HG03558 (cell line): ENCODE data around the gene SAMD10.
"Not testable (repeated sequence)": the region's sequence is repeated elsewhere in the genome, so short reads cannot be mapped to it uniquely, and the experiment has no call there.

Experiments
- ATAC-seq: cut with Tn5 transposase; IDR thresholded peaks from one replicate; pipeline ENCODE4 v1.9.1; 2021; ENCODE audit warnings: moderate number of reproducible peaks; ENCODE audit not compliant: unreplicated experiment; ENCODE audit errors: extremely low read depth

The SAMD10 gene

DNA sequence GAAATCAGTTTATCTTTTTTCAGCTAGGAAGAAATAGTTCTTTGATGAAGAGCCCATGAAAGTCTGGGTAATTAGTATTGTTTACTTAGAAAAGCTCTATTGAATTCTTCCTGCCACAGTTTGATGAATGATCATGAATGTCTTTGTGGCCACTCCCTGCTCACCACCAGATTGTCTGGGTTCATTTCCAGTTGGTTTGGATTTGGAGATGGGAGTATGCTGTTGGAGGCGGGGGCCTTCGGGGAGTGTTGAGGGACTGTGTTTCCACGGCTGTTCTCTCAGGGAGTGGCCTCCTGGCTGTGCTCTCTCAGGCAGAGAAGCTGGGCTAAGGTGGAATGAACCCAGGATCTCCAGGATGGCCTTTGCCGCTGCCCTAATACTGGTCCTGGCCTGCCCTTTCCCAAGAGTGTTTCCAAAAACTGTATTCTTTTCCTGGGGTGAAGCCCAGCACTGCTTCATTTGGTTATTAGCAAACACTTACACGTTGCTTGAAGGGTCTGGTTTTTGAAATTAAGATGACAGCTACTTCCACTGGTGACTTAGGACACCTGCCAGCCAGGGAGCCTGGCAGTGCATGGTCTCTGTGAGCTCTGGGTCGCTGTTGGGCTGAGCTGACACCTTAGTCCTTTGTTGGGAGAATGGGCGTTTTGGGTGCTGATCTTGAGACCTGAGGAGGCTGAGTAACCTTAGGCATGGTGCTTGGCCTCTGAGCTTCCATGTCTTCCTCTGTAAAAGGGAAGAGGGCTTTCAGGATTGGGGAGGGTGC is 24.7 kb upstream of the SAMD10 start:
- ATAC-seq: no peak

DNA sequence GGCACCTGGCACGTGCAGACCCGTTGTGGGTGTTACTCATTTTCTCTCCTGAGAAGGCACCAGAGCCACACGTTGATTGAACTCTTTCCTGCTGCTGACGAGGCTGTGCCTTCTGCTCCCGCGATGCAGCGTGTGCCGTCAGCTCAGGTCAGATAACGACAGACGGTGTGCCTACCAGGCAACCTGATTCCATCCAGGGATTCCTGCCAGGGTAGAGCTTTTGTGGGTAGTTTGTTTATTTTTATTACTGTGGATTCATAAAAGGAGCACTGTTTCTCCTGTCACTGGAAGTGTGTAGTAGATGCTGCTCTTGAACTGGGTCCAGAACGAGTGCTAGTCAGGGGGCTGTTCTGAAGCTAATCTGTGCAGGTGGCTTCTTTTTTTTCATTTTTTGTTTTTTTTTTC is 22.2 kb upstream of the SAMD10 start:
- ATAC-seq: no peak

DNA sequence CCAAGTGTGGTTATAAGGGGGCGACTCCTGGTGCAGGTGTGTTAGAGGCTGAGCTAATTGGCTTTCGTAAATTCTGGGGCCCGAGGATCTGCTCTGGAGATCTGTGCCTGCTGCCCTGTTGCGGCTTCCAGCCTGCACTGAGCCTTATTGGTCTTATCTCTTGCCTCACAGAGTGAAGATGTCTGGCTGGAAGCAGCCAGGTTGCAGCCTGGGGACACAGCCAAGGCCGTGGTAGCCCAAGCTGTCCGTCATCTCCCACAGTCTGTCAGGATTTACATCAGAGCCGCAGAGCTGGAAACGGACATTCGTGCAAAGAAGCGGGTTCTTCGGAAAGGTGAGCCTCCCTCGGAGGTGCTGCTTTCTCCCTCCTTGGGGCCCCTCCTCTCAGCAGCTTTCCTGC is 21.5 kb upstream of the SAMD10 start:
- no peak for ATAC-seq

DNA sequence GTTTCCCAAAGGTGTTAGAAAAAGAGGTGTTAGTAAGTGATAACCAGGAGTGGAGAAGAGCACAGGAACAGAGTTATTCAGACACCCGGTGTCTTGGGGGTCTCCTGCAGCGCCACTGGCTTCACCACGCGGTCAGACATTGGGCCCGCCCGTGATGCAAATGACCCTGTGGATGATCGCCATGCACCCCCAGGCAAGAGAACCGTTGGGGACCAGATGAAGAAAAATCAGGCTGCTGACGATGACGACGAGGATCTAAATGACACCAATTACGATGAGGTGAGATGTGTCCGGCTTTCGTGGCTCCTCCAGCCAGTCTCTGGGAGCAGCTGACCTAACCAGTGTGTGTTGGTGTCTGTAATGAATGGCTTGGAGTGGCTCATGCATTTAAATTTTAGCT is 3.5 kb upstream of the SAMD10 start:
- ATAC-seq: no peak

DNA sequence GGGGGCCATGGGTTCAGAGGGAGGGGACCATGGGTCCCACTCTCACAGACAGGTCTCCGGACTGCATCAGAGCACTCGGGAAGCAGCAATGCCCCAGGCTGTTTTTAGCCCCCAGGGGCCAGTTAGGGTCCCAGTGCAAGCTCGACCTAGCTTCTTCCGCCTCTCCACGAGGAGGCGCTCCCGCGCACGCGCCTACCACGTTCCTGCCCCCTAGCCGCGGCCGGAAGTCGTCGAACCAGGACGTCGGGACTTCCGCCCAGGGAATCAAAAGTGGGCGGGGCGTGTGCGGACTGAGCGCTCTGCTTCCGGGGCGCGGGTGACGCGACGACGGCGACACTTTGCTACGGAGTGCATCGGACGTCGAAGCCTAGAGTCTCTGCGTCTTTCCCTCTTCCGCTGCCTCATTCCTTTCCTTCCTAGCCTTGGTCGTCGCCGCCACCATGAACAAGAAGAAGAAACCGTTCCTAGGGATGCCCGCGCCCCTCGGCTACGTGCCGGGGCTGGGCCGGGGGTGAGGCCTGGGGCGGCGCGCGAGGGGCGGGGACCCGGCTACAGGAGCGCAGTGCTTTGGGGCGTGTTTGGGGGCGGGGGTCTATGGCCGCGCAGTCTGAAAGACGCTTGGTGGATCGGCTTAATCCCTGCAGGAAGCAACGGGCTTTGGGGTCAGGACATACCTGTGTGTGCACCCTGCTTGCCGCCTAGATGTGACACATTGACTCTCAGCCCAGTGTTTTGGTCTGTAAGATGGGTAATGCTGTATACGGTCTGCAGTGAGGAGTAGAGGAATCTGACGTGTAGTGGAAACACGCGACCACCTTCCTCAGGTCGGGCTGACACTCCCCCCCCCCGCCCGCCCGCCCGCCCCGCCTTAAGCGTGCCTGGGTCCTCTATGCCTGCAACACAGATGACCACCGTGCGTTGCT is 1.6 kb upstream of the SAMD10 start, which contains the start of gene PRPF6:
PRPF6 (plus strand) TSS at position 327 of the 923 bp plus-strand sequence; CDS start at position 441, 114 bp downstream.
- ATAC-seq: no peak

DNA sequence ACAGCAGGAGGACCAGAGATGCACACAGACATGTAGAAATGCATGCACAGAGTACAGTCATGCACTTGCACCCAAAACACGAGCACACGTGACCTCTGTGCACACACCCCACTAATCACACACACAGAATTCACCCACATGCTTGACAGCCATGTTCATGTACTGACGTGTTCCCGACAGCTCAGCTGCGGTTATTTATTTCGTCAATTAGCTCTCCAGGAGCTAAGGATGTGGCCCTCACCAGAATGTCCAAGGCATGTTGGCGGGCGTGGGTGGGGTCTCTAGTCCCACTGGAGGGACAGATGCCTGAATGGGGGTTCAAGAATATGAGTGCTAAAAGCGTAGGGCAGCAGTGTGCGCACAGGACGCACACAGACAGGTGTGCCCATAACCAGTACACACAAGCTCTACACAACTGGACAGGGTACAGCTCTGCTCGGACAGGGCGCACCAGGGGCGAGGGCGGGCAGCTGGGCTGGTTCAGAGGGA is 919 bp upstream of the SAMD10 start:
- no peak for ATAC-seq

DNA sequence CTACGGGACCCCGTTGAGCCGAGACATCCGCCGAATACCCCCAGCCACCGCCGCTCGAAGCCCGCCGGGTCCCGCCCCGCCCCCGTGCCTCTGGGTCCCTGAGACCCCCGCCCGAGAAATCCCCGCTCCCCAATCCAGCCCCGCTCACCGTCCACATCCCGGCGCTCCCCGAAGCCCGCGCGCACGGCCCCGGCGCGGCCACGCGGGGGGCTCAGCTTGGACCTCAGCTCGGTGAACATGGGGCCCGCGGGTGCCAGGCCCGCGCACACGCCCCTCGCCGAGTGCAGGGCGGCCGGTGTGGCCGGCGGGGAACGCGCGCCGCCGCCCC is 249 bp downstream of the SAMD10 start:
- no peak for ATAC-seq

DNA sequence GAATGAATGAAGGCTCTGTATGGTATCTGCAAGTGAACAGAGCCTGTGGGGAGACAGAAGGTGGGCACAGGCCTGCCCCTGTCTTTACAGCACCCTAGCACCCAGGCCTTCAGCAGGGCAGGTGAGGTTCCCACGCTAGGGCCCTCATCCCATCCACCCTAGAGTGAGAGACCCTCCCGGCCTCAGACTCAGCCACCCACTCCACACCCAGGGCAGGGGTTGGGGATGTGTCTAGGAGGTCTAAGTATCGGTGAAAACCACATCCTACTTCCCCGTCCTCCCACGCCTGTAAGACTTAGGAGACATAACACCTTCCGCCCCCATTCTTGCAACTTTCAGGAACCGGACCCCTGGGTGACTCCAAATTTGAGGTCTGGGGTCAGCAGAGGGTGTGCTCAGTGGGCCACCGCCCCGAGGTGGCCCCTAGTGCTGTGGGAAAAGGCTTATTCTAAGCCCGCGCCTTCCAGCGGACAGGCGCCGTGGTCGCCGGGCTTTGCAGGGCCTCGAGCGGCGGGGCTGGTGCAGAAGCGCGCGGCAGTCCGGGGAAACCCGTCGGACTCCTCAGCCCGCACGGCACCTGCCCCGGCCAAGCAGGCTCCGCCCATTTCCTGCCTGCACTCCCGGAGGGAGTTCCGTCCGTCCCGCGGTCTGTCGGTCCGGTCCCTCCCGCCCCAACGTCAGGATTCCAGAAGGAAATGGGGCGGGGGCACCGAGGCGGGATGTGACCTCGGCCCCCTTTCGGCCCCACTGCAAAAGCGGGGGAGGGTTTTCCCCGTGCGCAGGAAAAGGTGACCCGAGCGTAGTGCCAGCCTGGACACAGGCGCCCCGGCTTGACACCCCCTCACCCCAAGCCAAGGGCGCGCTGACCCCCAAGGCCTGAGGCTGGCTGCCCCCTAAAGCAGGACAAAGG is 868 bp downstream of the SAMD10 start:
- ATAC-seq: no peak

DNA sequence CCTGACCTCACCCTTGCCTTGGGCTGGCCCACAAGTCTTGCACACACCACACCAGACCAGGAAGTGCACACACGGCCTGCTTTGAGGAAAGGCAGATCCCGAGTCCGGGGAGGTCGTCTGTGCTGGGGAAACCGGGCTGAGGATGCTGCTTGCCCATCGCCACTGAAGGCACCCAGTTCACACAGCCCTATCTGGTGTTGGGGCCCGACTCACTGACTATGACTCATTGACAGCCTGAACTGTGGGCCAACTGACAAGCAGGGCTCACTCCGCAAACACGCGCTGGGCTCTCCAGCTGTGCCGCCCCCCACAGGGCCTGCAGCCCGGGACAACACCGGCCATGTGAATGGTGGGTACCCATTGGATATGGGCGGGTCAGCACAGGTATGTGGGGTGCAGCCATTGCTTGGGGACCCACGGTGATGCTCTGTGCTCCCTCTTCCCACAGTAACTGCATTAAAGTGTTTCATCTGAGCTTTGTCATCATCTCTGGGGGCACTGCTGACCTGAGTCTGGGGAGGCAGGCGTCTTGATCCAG is 1.6 kb downstream of the SAMD10 start:
- ATAC-seq: no peak

DNA sequence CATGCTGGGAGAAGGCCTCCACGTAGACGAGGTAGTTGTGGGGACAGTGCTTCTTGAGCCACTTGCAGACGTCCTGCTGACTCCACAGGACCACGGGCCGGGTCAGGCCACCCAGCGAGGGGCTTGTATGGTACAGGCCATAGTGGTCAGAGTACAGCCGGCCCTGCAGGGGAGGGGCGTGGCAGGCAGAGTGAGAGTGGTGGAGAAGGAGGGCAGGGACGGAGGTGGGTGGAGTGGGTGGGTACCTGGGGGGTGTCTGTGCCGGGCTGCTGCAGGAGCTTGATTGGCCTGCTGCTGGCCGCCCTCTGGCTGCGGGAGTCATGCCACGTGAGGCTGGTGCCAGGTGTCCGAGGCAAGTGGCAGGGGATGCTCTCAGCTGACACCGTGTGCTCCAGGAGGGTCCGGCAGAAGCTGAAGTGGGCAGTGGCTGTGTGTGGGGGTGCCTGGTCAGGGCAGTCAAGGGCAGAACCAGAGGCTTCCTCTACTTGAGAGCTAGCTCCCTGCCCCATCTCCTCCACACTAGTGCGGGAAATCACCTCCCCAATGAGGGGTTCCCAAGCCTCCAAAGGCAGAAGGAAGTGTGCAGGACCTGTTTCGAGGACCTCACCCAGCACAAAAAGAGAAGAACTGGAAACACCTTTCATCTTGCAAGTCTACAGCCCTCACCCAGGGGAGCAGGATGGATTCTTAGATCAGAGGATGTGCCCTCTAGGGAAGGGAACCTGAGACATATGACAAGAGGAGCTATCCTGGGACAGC is 2.3 kb downstream of the SAMD10 start:
- ATAC-seq: no peak

DNA sequence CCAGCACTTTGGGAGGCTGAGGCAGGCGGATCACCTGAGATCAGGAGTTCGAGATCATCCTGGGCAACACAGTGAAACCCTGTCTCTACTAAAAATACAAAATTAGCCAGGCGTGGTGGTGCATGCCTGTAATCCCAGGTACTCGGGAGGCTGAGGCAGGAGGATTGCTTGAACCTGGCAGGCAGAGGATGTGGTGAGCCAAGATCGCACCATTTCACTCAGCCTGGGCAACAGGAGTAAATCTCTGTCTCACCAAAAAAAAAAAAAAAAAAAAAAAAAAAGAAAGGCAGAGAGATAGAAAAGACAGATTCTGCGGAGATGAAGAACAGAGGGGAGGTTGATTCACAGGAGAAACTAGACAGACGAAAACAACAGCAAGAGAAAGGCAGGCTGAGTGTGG is 2.9 kb downstream of the SAMD10 start:
- ATAC-seq: not testable (repeated sequence)

DNA sequence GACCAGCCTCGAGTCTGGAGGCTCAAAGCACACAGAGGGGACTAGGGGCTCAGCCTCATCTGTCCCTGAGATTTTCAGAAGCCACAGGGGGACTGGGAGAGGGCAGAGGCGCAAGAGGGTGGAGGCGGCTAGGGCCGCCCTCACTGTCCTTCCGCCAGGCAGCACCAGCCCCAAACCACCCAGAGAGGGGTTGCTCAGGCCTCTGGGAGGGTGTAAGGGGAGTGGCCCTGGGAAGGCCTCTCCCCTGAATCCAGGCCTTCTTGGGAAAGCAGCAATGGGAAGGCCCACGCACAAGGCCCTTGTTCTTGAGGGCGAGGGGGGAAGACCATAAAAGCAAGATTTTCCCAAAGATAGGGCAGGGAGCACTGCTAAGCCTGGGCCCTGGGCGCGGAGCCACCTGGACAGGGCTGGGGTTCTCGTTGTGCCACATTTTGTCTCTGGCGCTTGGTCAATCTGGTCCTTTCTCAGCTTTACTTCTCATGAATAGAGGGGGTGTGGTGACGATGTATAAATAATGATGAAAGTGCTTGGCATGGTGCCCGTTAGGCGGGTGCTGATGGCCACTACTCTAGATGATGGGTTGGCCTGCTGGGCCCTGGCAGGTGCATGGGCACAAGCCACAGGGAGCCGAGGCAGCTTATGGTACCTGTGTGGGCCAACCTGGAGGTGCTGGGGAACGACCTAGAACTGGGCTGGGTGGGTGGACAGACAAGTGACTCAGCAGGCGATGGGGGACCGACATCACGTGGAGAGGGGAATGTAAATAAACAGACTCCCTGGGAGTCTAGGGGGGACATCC is 4.8 kb downstream of the SAMD10 start:
- ATAC-seq: no peak

DNA sequence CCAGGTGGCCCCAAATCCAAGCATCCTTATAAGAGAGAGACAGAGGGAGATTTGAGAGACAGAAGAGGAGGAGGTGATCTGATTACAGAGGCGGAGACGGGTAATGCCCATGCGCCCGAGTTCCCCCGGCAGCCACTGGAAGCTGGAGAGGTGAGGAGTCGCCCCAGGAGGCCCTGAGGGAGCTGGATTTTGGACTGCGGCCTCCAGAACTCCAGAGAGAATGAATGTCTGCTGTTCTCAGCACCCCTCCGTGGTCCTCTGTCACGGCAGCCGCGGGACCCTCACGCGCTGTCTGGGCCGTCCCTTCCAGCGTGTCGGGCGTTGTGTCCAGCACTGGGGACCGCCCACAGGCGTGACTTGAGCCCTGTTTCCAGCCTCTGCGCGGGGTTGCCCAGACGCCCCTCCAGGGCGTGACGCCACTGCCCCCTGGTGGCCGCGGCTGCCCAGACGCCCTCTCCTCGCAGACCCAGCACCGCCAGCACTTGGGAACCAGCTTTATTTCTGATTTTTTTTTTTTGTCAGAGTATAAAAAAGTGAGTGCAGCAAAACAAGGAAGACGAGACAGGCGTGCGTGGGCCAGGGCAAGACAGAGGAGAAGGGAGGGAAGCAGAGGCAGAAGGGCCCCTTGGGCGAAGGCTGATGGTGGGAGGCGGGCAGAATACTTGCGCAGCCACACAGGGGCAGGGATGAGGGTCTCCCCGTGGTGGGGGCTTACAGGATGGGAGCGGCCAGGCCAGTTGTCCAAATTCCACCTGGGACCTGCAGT is 5.6 kb downstream of the SAMD10 start:
- ATAC-seq: no peak

DNA sequence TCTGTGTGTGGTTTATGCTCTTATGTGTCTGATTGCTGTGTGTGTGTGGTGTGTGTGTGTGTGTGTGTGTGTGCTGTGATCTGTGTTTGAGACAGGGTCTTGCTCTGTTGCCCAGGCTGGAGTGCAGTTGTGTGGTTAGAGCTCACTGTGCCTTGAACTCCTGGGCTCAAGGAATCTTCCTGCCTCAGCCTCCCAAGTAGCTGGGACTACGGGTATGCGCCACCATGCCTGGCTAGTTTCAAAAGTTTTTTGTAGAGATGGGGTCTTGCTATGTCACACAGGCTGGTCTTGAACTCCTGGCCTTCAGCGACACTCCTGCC is 6.3 kb downstream of the SAMD10 start:
- ATAC-seq: no peak

DNA sequence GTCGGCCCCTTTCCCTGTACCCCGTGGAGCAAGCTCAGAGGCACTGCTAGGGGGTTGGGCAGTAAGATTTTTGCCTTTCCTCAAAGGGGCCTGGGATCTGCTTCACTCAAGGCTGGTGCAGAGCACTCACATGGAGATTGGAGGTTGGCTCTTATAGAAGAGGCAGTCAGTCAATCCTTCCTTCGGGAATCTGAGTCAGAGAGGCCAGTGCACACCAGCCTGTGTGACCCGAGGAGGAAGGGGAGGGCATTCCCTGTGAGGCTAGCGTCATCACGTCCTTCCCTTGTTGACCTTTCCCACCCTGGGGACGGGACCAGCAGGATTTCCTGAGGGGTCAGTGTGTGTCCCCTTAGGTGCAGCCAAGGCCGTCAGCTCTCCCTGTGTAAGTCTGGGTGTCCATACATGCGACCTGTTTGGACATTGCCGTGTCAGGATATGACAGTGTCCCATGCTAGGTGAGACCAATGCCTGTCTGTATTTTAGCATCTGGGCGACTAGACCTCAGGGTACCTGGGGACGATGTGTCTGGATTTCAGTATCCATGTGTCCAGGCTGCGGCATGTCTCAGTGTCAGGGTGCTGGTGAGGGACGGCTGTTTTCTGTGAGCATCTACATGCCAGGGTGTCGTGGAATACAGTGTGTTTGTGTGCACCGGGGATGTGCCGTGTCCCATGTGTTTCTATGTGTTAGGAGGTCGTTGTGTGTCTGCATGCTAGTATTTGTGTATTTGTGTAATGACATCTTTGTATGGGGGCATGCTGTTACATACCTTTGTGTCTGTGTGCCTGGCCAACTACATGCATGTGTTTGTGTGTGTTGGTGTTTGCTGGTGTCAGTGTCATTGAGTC is 6.9 kb downstream of the SAMD10 start:
- ATAC-seq: no peak

DNA sequence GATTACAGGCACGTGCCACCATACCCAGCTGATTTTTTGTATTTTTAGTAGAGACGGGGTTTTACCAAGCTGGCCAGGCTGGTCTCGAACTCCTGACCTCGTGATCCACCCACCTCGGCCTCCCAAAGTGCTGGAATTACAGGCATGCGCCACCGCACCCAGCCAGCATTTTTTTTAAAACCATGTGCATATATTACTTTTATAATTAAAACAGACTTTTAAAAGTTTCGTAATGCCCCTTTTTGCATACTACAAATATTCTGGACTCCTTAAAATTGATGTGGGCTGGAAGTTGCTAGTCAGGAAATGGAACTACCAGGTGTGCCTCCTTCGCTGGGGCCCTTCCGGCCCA is 7.5 kb downstream of the SAMD10 start:
- ATAC-seq: not testable (repeated sequence)

DNA sequence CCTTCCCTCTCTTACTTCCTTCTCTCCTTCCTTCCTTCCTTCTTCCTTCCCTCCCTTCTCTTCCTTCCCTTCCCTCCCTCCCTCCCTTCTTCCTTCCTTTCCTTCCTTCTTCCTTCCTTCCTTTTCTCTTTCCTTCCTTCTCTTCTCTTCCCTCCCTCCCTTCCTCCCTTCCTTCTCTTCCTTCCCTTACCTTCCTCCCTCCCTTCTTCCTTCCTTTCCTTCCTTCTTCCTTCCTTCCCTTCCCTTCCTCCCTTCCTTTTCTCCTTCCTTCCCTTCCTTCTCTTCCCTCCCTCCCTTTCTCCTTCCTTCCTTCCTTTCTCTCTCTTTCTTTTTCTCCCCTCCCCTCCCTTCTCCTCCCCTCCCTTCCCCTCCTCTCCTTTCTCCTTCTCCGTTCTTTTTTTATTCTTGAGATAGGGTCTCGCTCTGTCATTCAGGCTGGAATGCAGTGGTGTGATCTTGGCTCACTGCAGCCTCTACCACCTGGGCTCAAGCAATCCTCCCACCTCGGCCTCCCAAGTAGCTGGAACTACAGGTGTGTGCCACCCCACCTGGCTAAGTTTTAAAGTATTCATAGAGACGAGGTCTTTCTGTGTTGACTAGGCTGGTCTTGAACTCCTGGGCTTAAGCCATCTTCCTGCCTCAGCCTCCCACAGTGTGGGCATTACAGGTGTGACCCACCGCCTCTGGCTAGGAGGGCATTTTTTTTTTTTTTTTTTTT is 8.6 kb downstream of the SAMD10 start:
- ATAC-seq: no peak
